ENCODE data around the gene AP1B1.
"Not testable (repeated sequence)": the region's sequence is repeated elsewhere in the genome, so short reads cannot be mapped to it uniquely, and the experiment has no call there.

The AP1B1 gene

DNA sequence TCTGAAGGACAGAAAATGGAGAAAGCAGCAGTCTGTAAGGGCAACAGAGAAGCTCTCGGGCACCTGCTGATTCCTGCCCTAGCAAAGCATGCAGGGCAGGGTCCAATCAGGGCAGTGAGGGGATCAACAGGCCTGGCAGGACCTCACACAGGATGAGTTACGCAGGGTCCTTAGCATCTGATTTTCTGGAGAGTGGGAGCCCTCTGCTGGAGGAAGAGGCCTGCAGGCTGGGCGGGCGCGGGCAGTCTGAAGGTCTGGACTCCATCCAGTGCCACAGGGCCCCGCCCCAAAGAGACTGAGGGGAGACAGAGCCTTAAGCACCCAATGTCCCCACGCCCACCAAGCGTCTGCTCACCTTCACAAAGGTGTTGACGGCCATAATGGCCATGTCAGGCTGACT, 28.9 kb downstream of the AP1B1 start:
- H2BK120ac ChIP-seq (ENCODE audit: insufficient read depth, low read length, poor library complexity), result no peak overlapping the region
- H3K18ac ChIP-seq (ENCODE audit: low read length), result no peak overlapping the region
- H3K4me1 ChIP-seq (ENCODE audit: control insufficient read depth in 1 of 2, insufficient read depth in 2 of 2, low read length in 2 of 2), result no peaks in the 10 kb centered on the region
- H3K4me3 ChIP-seq (ENCODE audit: low read depth, low read length), result no peak overlapping the region
- H3K4ac ChIP-seq (ENCODE audit: low read depth, low read length), result no peak overlapping the region
- H2AK5ac ChIP-seq (ENCODE audit: low read length), result no peak overlapping the region
- no peaks in the 10 kb centered on the region for H3K79me1 ChIP-seq (ENCODE audit: low read length)
- H4K12ac ChIP-seq (ENCODE audit: low read depth, low read length), result no peak overlapping the region
- WGBS (ENCODE audit: extremely low coverage, insufficient coverage, insufficient read length), result no CpG with 5 or more reads among the region's 9 CpGs
- H2AFZ ChIP-seq (ENCODE audit: insufficient read depth, low read length, poor library complexity), result no peak overlapping the region
- H3K27ac ChIP-seq (ENCODE audit: low read depth, low read length), result no peak overlapping the region
- H3K23ac ChIP-seq (ENCODE audit: low read length), result no peak overlapping the region
- no peak overlapping the region for H3K9ac ChIP-seq (ENCODE audit: low read length)
- no peak overlapping the region for H2BK12ac ChIP-seq (ENCODE audit: low read length)
- peak; percentile 47 to 68 for DNase-seq
- peaks cover 26 to 30% of the 10 kb centered on the region in 2 experiments for H3K36me3 ChIP-seq (ENCODE audit: control insufficient read depth in 1 of 2, insufficient read depth in 2 of 2, low read length in 2 of 2)
- H4K91ac ChIP-seq (ENCODE audit: low read depth, low read length), result no peak overlapping the region
- H3K4me2 ChIP-seq (ENCODE audit: low read length), result no peak overlapping the region
- no peaks in the 10 kb centered on the region for H3K27me3 ChIP-seq (ENCODE audit: insufficient read depth, low read length)
- no peak overlapping the region for H3K14ac ChIP-seq (ENCODE audit: low read length)
- no peak overlapping the region for H4K8ac ChIP-seq (ENCODE audit: low read depth, low read length)
- no peak overlapping the region for H2BK5ac ChIP-seq (ENCODE audit: low read depth, low read length, poor library complexity)
- H3K79me2 ChIP-seq (ENCODE audit: control insufficient read depth, insufficient read depth, low read length, poor library complexity), result no peaks in the 10 kb centered on the region
- peaks cover 2% of the 10 kb centered on the region for H3K9me3 ChIP-seq (ENCODE audit: insufficient read depth, low read depth, low read length)

GRCh38 chr22:29357193-29357890, 31.0 kb downstream of the AP1B1 start:
- H3K14ac ChIP-seq (ENCODE audit: low read length); H4K12ac ChIP-seq (ENCODE audit: low read depth, low read length); H3K27ac ChIP-seq (ENCODE audit: low read depth, low read length); H3K79me2 ChIP-seq (ENCODE audit: control insufficient read depth, insufficient read depth, low read length, poor library complexity); H2AK5ac ChIP-seq (ENCODE audit: low read length); H3K4me1 ChIP-seq (ENCODE audit: control insufficient read depth in 1 of 2, insufficient read depth in 2 of 2, low read length in 2 of 2); H2AFZ ChIP-seq (ENCODE audit: insufficient read depth, low read length, poor library complexity); H3K4me2 ChIP-seq (ENCODE audit: low read length); H3K27me3 ChIP-seq (ENCODE audit: insufficient read depth, low read length); H3K4ac ChIP-seq (ENCODE audit: low read depth, low read length); H2BK120ac ChIP-seq (ENCODE audit: insufficient read depth, low read length, poor library complexity); H4K91ac ChIP-seq (ENCODE audit: low read depth, low read length); H3K18ac ChIP-seq (ENCODE audit: low read length); H3K23ac ChIP-seq (ENCODE audit: low read length); H3K9me3 ChIP-seq (ENCODE audit: insufficient read depth, low read depth, low read length); H4K8ac ChIP-seq (ENCODE audit: low read depth, low read length); H3K79me1 ChIP-seq (ENCODE audit: low read length); H2BK5ac ChIP-seq (ENCODE audit: low read depth, low read length, poor library complexity); H3K9ac ChIP-seq (ENCODE audit: low read length); H2BK12ac ChIP-seq (ENCODE audit: low read length); H3K4me3 ChIP-seq (ENCODE audit: low read depth, low read length): not testable (repeated sequence)
- no CpG with 5 or more reads among the region's 12 CpGs for WGBS (ENCODE audit: extremely low coverage, insufficient coverage, insufficient read length)
- peaks cover 38 to 50% of the 10 kb centered on the region in 2 experiments for H3K36me3 ChIP-seq (ENCODE audit: control insufficient read depth in 1 of 2, insufficient read depth in 2 of 2, low read length in 2 of 2)
- DNase-seq, result peak; percentile 88 to 91

GRCh38 chr22:29353860-29354259, 34.5 kb downstream of the AP1B1 start:
- no peaks in the 10 kb centered on the region for H3K79me1 ChIP-seq (ENCODE audit: low read length)
- no peak overlapping the region for H2AFZ ChIP-seq (ENCODE audit: insufficient read depth, low read length, poor library complexity)
- no peaks in the 10 kb centered on the region for H3K27me3 ChIP-seq (ENCODE audit: insufficient read depth, low read length)
- H2AK5ac ChIP-seq (ENCODE audit: low read length), result no peak overlapping the region
- DNase-seq, result no peak
- H3K23ac ChIP-seq (ENCODE audit: low read length), result no peak overlapping the region
- H4K91ac ChIP-seq (ENCODE audit: low read depth, low read length), result no peak overlapping the region
- H3K79me2 ChIP-seq (ENCODE audit: control insufficient read depth, insufficient read depth, low read length, poor library complexity), result no peaks in the 10 kb centered on the region
- H2BK120ac ChIP-seq (ENCODE audit: insufficient read depth, low read length, poor library complexity), result no peak overlapping the region
- WGBS (ENCODE audit: extremely low coverage, insufficient coverage, insufficient read length), result no CpG with 5 or more reads among the region's 8 CpGs
- H3K27ac ChIP-seq (ENCODE audit: low read depth, low read length), result no peak overlapping the region
- no peak overlapping the region for H3K4me3 ChIP-seq (ENCODE audit: low read depth, low read length)
- H3K4me2 ChIP-seq (ENCODE audit: low read length), result no peak overlapping the region
- no peak overlapping the region for H4K8ac ChIP-seq (ENCODE audit: low read depth, low read length)
- no peak overlapping the region for H3K18ac ChIP-seq (ENCODE audit: low read length)
- no peak overlapping the region for H2BK5ac ChIP-seq (ENCODE audit: low read depth, low read length, poor library complexity)
- H3K9me3 ChIP-seq (ENCODE audit: insufficient read depth, low read depth, low read length), result peaks cover 5% of the 10 kb centered on the region
- H3K9ac ChIP-seq (ENCODE audit: low read length), result no peak overlapping the region
- H2BK12ac ChIP-seq (ENCODE audit: low read length), result no peak overlapping the region
- H4K12ac ChIP-seq (ENCODE audit: low read depth, low read length), result no peak overlapping the region
- H3K14ac ChIP-seq (ENCODE audit: low read length), result no peak overlapping the region
- H3K4ac ChIP-seq (ENCODE audit: low read depth, low read length), result no peak overlapping the region
- H3K4me1 ChIP-seq (ENCODE audit: control insufficient read depth in 1 of 2, insufficient read depth in 2 of 2, low read length in 2 of 2), result peaks cover 3% of the 10 kb centered on the region in 2 experiments
- H3K36me3 ChIP-seq (ENCODE audit: control insufficient read depth in 1 of 2, insufficient read depth in 2 of 2, low read length in 2 of 2), result peaks cover 66 to 76% of the 10 kb centered on the region in 2 experiments

GRCh38 chr22:29353286-29353685, 35.1 kb downstream of the AP1B1 start:
- H3K23ac ChIP-seq (ENCODE audit: low read length), result no peak overlapping the region
- no peak overlapping the region for H2AFZ ChIP-seq (ENCODE audit: insufficient read depth, low read length, poor library complexity)
- no peaks in the 10 kb centered on the region for H3K79me2 ChIP-seq (ENCODE audit: control insufficient read depth, insufficient read depth, low read length, poor library complexity)
- peaks cover 61 to 71% of the 10 kb centered on the region in 2 experiments for H3K36me3 ChIP-seq (ENCODE audit: control insufficient read depth in 1 of 2, insufficient read depth in 2 of 2, low read length in 2 of 2)
- H2BK120ac ChIP-seq (ENCODE audit: insufficient read depth, low read length, poor library complexity), result no peak overlapping the region
- H4K8ac ChIP-seq (ENCODE audit: low read depth, low read length), result no peak overlapping the region
- no peak overlapping the region for H4K91ac ChIP-seq (ENCODE audit: low read depth, low read length)
- no peak overlapping the region for H3K27ac ChIP-seq (ENCODE audit: low read depth, low read length)
- H3K4me1 ChIP-seq (ENCODE audit: control insufficient read depth in 1 of 2, insufficient read depth in 2 of 2, low read length in 2 of 2), result peaks cover 3% of the 10 kb centered on the region in 2 experiments
- no peak overlapping the region for H3K4me2 ChIP-seq (ENCODE audit: low read length)
- H2BK12ac ChIP-seq (ENCODE audit: low read length), result no peak overlapping the region
- no CpG with 5 or more reads among the region's 11 CpGs for WGBS (ENCODE audit: extremely low coverage, insufficient coverage, insufficient read length)
- no peak overlapping the region for H3K14ac ChIP-seq (ENCODE audit: low read length)
- no peak for DNase-seq
- H3K18ac ChIP-seq (ENCODE audit: low read length), result no peak overlapping the region
- peaks cover 5% of the 10 kb centered on the region for H3K9me3 ChIP-seq (ENCODE audit: insufficient read depth, low read depth, low read length)
- H3K9ac ChIP-seq (ENCODE audit: low read length), result no peak overlapping the region
- H3K4ac ChIP-seq (ENCODE audit: low read depth, low read length), result no peak overlapping the region
- H3K27me3 ChIP-seq (ENCODE audit: insufficient read depth, low read length), result no peaks in the 10 kb centered on the region
- no peak overlapping the region for H3K4me3 ChIP-seq (ENCODE audit: low read depth, low read length)
- no peak overlapping the region for H2AK5ac ChIP-seq (ENCODE audit: low read length)
- H4K12ac ChIP-seq (ENCODE audit: low read depth, low read length), result no peak overlapping the region
- no peaks in the 10 kb centered on the region for H3K79me1 ChIP-seq (ENCODE audit: low read length)
- no peak overlapping the region for H2BK5ac ChIP-seq (ENCODE audit: low read depth, low read length, poor library complexity)
